OCI-LY7 (cell line): Measurements from ENCODE around the gene TNFAIP1. TPM values are rescaled to one million over a fixed set of nuclear protein-coding genes. Genes with fewer than 3 reads are reported as not detected.
A peak's percentile ranks its signal among the peaks of the same experiment; 100 is the strongest.

Experiments
- BruUV-seq: library from RNA; stranded (reverse); fragments of 400-500 nt; replicated peaks from 2 replicates; lab custom pipeline; 2021; lab: Mats Ljungman, UMichigan
- CTCF ChIA-PET: fragments of 300-600 bp; sonication (Branson Sonifier 250); formaldehyde crosslinking; loops from one replicate; lab custom pipeline; 2022; ENCODE audit warnings: antibody characterized with exemption; ENCODE audit not compliant: unreplicated experiment; lab: Charles Lee
- POLR2A ChIA-PET: fragments of 300-600 bp; sonication (Branson Sonifier 250); formaldehyde crosslinking; loops from one replicate; lab custom pipeline; 2022; ENCODE audit warnings: antibody characterized with exemption; lab: Charles Lee
- DNase-seq: peaks from one replicate; pipeline ENCODE4 v3.0.0-alpha.2; 2015; ENCODE audit warnings: low spot score
- H2AFZ ChIP-seq: fragments of 200-600 bp; sonication (generic), shearing (Covaris generic); 2 replicates; pipeline ENCODE4 v1.6.1; 2014; ENCODE audit warnings: mild to moderate bottlenecking, antibody characterized with exemption, low read length, moderate library complexity
- H3K27ac ChIP-seq: fragments of 200-600 bp; sonication (generic); 2 replicates; pipeline ENCODE4 v1.5.1; 2014; ENCODE audit warnings: mixed run types, low read depth, mild to moderate bottlenecking, moderate library complexity, low read length, inconsistent platforms; ENCODE audit not compliant: poor library complexity, severe bottlenecking
- H3K36me3 ChIP-seq: fragments of 200-600 bp; sonication (generic); 2 replicates; pipeline ENCODE4 v1.6.1; 2014; ENCODE audit warnings: mild to moderate bottlenecking, antibody characterized with exemption, low read length, moderate library complexity, mixed read lengths; ENCODE audit not compliant: insufficient read depth
- H3K4me1 ChIP-seq: fragments of 200-600 bp; sonication (generic); 2 replicates; pipeline ENCODE4 v1.5.1; 2014; ENCODE audit warnings: mild to moderate bottlenecking, low read length; ENCODE audit not compliant: insufficient read depth, poor library complexity, severe bottlenecking
- H3K4me2 ChIP-seq: fragments of 200-600 bp; sonication (generic); 2 replicates; pipeline ENCODE4 v1.6.1; 2014; ENCODE audit warnings: mild to moderate bottlenecking, low read length
- H3K4me3 ChIP-seq: fragments of 200-600 bp; sonication (generic); 2 replicates; pipeline ENCODE4 v1.5.1; 2014; ENCODE audit warnings: mild to moderate bottlenecking, low read depth, low read length; ENCODE audit not compliant: poor library complexity, severe bottlenecking
- H3K79me2 ChIP-seq: fragments of 200-600 bp; sonication (generic); 2 replicates; pipeline ENCODE4 v1.6.1; 2016; ENCODE audit warnings: low read depth, mild to moderate bottlenecking, low read length, moderate library complexity, mixed read lengths; ENCODE audit not compliant: insufficient read depth
- H3K9me2 ChIP-seq: fragments of 200-600 bp; sonication (generic); 2 replicates; pipeline ENCODE4 v1.6.1; 2016; ENCODE audit warnings: mild to moderate bottlenecking, low read length, mixed read lengths; ENCODE audit not compliant: insufficient read depth
- H3K9me3 ChIP-seq: fragments of 200-600 bp; sonication (generic); 2 replicates; pipeline ENCODE4 v1.6.1; 2014; ENCODE audit warnings: mild to moderate bottlenecking, mixed run types, low read length, mixed read lengths
- H4K20me1 ChIP-seq: fragments of 200-600 bp; sonication (generic); 2 replicates; pipeline ENCODE4 v1.6.1; 2014; ENCODE audit warnings: mild to moderate bottlenecking, antibody characterized with exemption, low read length, moderate library complexity, mixed read lengths; ENCODE audit not compliant: insufficient read depth
- CTCF ChIP-seq: fragments of 200-600 bp; sonication (generic); conservative IDR thresholded peaks from 2 replicates; pipeline ENCODE4 v1.5.1; 2014; ENCODE audit warnings: mild to moderate bottlenecking, antibody characterized with exemption, low read length, moderate library complexity, mixed read lengths
- EZH2phosphoT487 ChIP-seq: fragments of 200-600 bp; sonication (generic); IDR thresholded peaks from 2 replicates; pipeline ENCODE4 v1.6.1; 2018; ENCODE audit warnings: low read depth, borderline replicate concordance, mild to moderate bottlenecking, mixed run types, antibody characterized with exemption, low read length, moderate library complexity, mixed read lengths
- intact Hi-C: fragments of 100-400 bp; cut with micrococcal nuclease; formaldehyde crosslinking; loops from one replicate; pipeline ENCODE4 v1.10.0; 2022; ENCODE audit not compliant: unreplicated experiment
- total RNA-seq, 2 experiments: library from RNA; depleted of rRNA in 1 of 2; stranded (reverse); fragments of >200 nt in 1 of 2; shearing (Covaris generic) in 1 of 2; gene quantifications; 2 replicates each; pipeline ENCODE4 v1.2.3, GENCODE V29; 2014 to 2022

The TNFAIP1 gene
- total RNA-seq, 2 experiments from 2014 or later: 14.7 to 15.5 TPM

DNA sequence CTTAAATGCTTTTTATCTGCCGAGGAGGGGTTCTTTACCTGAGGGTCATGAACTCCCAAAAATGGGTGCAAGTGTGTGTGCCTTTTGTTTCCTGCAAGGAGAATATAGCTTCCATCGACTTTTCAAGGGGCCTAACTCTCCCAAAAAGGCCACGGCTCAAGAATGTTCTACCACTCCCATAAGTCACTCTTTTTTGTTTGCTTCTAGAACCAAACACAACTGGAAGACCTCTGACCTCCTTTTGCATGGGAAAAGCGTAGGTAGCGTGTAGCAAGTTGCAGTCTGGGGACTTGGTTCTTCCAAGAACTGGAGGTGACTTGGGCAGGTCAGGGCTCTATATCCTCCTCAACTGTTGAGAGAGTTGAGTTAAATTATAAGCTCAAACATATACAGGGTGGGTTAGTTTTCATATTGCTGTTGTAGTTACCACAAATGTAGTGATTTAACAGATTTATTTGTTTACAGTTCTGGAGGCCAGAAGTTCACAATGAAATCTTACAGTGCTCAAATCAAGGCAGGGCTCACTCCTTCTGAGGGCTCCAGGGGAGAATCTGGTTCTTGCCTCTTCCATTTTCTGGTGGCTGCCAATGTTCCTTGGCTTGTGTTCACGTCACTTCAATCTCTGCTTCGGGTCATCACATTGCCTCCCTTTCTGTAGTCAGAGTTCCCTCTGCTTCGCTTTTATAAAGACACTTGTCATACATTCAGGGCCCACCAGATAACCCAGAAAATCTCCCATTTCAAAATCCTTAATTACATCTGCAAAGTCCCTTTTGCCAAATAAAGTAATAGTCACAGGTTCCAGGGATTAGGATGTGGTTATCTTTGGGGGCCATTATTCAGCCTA is 15.1 kb upstream of the TNFAIP1 start:
- TF ChIP-seq EZH2phosphoT487: no peak
- TF ChIP-seq CTCF: no peak
- H3K9me2 ChIP-seq: no peaks in the 10 kb centered on the region
- peaks cover 61% of the 10 kb centered on the region for H3K79me2 ChIP-seq
- H3K4me2 ChIP-seq: peak overlapping the region; percentile 81
- H3K4me1 ChIP-seq: peaks cover 37% of the 10 kb centered on the region
- no peak for DNase-seq
- POLR2A ChIA-PET: interaction anchor here (3.8 kb wide), 1 partner anchor 15 kb away, joined by 20 read pairs; the partner anchor contains the start of genes IFT20 and TNFAIP1
- intact Hi-C loops: no loop called here
- no peaks in the 10 kb centered on the region for H3K9me3 ChIP-seq
- H4K20me1 ChIP-seq: 0 out of 2 replicates have a peak, but pooled peaks cover 7% of the 10 kb centered on the region
- peak overlapping the region; percentile 49 for H3K27ac ChIP-seq
- BruUV-seq: no TSS peak
- peak overlapping the region; percentile 89 for H3K4me3 ChIP-seq
- peaks cover 45% of the 10 kb centered on the region for H3K36me3 ChIP-seq
- CTCF ChIA-PET: interaction anchor here (1.0 kb wide), 1 partner anchor 14 kb away, joined by 3 read pairs; the partner anchor contains the start of gene IFT20
- no peak overlapping the region for H2AFZ ChIP-seq

GRCh38 chr17:28324267-28324745 is 11.3 kb upstream of the TNFAIP1 start:
- ChIA-PET CTCF (no interaction called here), POLR2A (no interaction called here)
- no TSS peak for BruUV-seq
- no peak overlapping the region for H3K27ac ChIP-seq
- DNase-seq: no peak
- no peak overlapping the region for H2AFZ ChIP-seq
- H3K4me3 ChIP-seq: no peak overlapping the region
- 0 out of 2 replicates have a peak, but pooled peaks cover 7% of the 10 kb centered on the region for H4K20me1 ChIP-seq
- H3K9me2 ChIP-seq: no peaks in the 10 kb centered on the region
- no peaks in the 10 kb centered on the region for H3K9me3 ChIP-seq
- peaks cover 83% of the 10 kb centered on the region for H3K36me3 ChIP-seq
- intact Hi-C loops: no loop called here
- TF ChIP-seq CTCF: no peak
- no peak for TF ChIP-seq EZH2phosphoT487
- H3K79me2 ChIP-seq: peaks cover 67% of the 10 kb centered on the region
- no peak overlapping the region for H3K4me2 ChIP-seq
- peaks cover 28% of the 10 kb centered on the region for H3K4me1 ChIP-seq

DNA sequence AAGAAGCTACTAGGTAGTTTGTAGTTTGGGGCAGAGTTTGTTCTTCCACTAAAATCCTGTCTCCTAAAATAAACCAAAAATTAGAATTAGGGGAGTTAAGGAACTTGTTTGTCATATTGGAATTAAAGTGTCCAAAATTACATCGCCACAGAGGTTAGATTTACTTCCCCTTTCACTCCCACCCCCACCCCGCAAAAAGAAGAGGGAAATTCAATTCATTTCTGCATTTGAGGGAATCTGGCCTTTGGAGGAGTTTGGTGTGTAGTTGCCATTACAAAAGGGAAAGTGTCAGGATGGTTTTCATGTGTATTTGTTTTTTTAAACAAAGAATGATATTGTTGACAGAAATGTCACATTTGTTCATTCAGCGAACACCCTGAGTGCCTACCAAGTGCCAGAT is 10.8 kb upstream of the TNFAIP1 start:
- H2AFZ ChIP-seq: no peak overlapping the region
- DNase-seq: no peak
- TF ChIP-seq CTCF (no peak), EZH2phosphoT487 (no peak)
- POLR2A ChIA-PET: no interaction called here
- CTCF ChIA-PET: no interaction called here
- H3K9me3 ChIP-seq: no peaks in the 10 kb centered on the region
- H3K36me3 ChIP-seq: peaks cover 86% of the 10 kb centered on the region
- BruUV-seq: no TSS peak
- H3K4me2 ChIP-seq: no peak overlapping the region
- H3K4me1 ChIP-seq: peaks cover 28% of the 10 kb centered on the region
- intact Hi-C loops: no loop called here
- peaks cover 62% of the 10 kb centered on the region for H3K79me2 ChIP-seq
- no peak overlapping the region for H3K27ac ChIP-seq
- 0 out of 2 replicates have a peak, but pooled peaks cover 7% of the 10 kb centered on the region for H4K20me1 ChIP-seq
- no peak overlapping the region for H3K4me3 ChIP-seq
- H3K9me2 ChIP-seq: no peaks in the 10 kb centered on the region
